ENCODE measurements around the gene CYLD. TPM values are rescaled to one million over a fixed set of nuclear protein-coding genes. Genes with fewer than 3 reads are reported as not detected.

Gene CYLD
- total and polyA plus RNA-seq, 8 donors: 27.1 to 52.1 (median 30.3) TPM

- ATAC-seq: no peak
- H3K27me3 ChIP-seq: no peaks in the 10 kb centered on the region
- H3K36me3 ChIP-seq: peaks cover 0 to 40% of the 10 kb centered on the region in 2 donors
- peaks cover 0 to 10% of the 10 kb centered on the region in 2 donors for H3K9me3 ChIP-seq
- peaks cover 0 to 9% of the 10 kb centered on the region in 2 donors for H3K4me1 ChIP-seq
- intact Hi-C loops (cut with DNase I): no loop called here
- TF ChIP-seq CTCF (IDR thresholded peaks at IDR 0.05): no peak
- no peak overlapping the region for H3K27ac ChIP-seq
- no peak for DNase-seq
- no peak overlapping the region for H3K4me3 ChIP-seq
These were observed 24.0 kb downstream of the CYLD start for GRCh38 chr16:50765861-50766260.

- intact Hi-C loops (cut with DNase I): no loop called here
- no peaks in the 10 kb centered on the region for H3K4me1 ChIP-seq
- no peak overlapping the region for H3K4me3 ChIP-seq
- H3K27me3 ChIP-seq: no peaks in the 10 kb centered on the region
- peaks cover 0 to 40% of the 10 kb centered on the region in 2 donors for H3K36me3 ChIP-seq
- H3K9me3 ChIP-seq: peaks cover 0 to 10% of the 10 kb centered on the region in 2 donors
- ATAC-seq (no peak), DNase-seq (no peak)
- no peak for TF ChIP-seq CTCF (IDR thresholded peaks at IDR 0.05)
- H3K27ac ChIP-seq: no peak overlapping the region
These were observed 25.3 kb downstream of the CYLD start for GRCh38 chr16:50767197-50767596.

- H3K27ac ChIP-seq: no peak overlapping the region
- peaks cover 0 to 2% of the 10 kb centered on the region in 2 donors for H3K9me3 ChIP-seq
- intact Hi-C loops (cut with DNase I): no loop called here
- H3K4me3 ChIP-seq: no peak overlapping the region
- H3K36me3 ChIP-seq: peaks cover 0 to 23% of the 10 kb centered on the region in 2 donors
- H3K27me3 ChIP-seq: no peaks in the 10 kb centered on the region
- no peak for DNase-seq
- ATAC-seq: no peak
- no peak for TF ChIP-seq CTCF (IDR thresholded peaks at IDR 0.05)
- H3K4me1 ChIP-seq: no peaks in the 10 kb centered on the region
These were observed 29.5 kb downstream of the CYLD start for GRCh38 chr16:50771366-50771765.

GRCh38 chr16:50774405-50774804 is 32.5 kb downstream of the CYLD start:
- Histone ChIP-seq H3K4me1 (no peaks in the 10 kb centered on the region), H3K4me3 (no peak overlapping the region), H3K27me3 (no peaks in the 10 kb centered on the region), H3K9me3 (no peaks in the 10 kb centered on the region), H3K36me3 (peaks cover 0 to 15% of the 10 kb centered on the region in 2 donors), H3K27ac (no peak overlapping the region)
- no peak for TF ChIP-seq CTCF (IDR thresholded peaks at IDR 0.05)
- DNase-seq: no peak
- no peak for ATAC-seq
- intact Hi-C loops (cut with DNase I): no loop called here

GRCh38 chr16:50774960-50775359 is 33.1 kb downstream of the CYLD start:
- intact Hi-C loops (cut with DNase I): no loop called here
- H3K4me3 ChIP-seq: no peak overlapping the region
- H3K9me3 ChIP-seq: no peaks in the 10 kb centered on the region
- DNase-seq: no peak
- no peak for TF ChIP-seq CTCF (IDR thresholded peaks at IDR 0.05)
- H3K36me3 ChIP-seq: peaks cover 0 to 17% of the 10 kb centered on the region in 2 donors
- no peak overlapping the region for H3K27ac ChIP-seq
- ATAC-seq: no peak
- no peaks in the 10 kb centered on the region for H3K27me3 ChIP-seq
- no peaks in the 10 kb centered on the region for H3K4me1 ChIP-seq
